Nephron (organoid): Measurements from ENCODE around the gene PLCB1.

Experiments used
- H3K27ac Mint-ChIP-seq, 3 experiments: 2 replicates each; pipeline ENCODE4 v1.8.0; 2020; ENCODE audit warnings: mixed read lengths in 3 of 3, mild to moderate bottlenecking in 2 of 3, moderate library complexity in 1 of 3
- H3K27me3 Mint-ChIP-seq: 2 replicates; pipeline ENCODE4 v1.8.0; 2021; ENCODE audit warnings: low read depth, mild to moderate bottlenecking, moderate library complexity, mixed read lengths
- H3K36me3 Mint-ChIP-seq: 2 replicates; pipeline ENCODE4 v1.8.0; 2020; ENCODE audit warnings: low read depth, mixed read lengths
- H3K4me1 Mint-ChIP-seq: 2 replicates; pipeline ENCODE4 v1.8.0; 2020; ENCODE audit warnings: mixed read lengths
- H3K4me3 Mint-ChIP-seq, 3 experiments: 2 replicates each; pipeline ENCODE4 v1.8.0; 2020; ENCODE audit warnings: mild to moderate bottlenecking in 3 of 3, mixed read lengths in 3 of 3, moderate library complexity in 2 of 3
- H3K9me3 Mint-ChIP-seq: 2 replicates; pipeline ENCODE4 v1.8.0; 2020; ENCODE audit warnings: mixed read lengths
- CTCF ChIP-seq, 3 experiments: fragments of 200-600 bp; sonication (generic); IDR thresholded peaks; one replicate each; pipeline ENCODE4 v1.5.0; 2021; ENCODE audit warnings: antibody characterized with exemption in 3 of 3; ENCODE audit not compliant: unreplicated experiment in 3 of 3

Gene PLCB1

GRCh38 chr20:8213831-8214587, 81.9 kb downstream of the PLCB1 start:
- peaks cover 3% of the 10 kb centered on the region for H3K9me3 Mint-ChIP-seq
- no peak for TF ChIP-seq CTCF (IDR thresholded peaks at IDR 0.05; ENCODE audit: unreplicated experiment in 3 of 3)
- H3K4me3 Mint-ChIP-seq: no peak overlapping the region
- H3K36me3 Mint-ChIP-seq: no peaks in the 10 kb centered on the region
- H3K27ac Mint-ChIP-seq: peak overlapping the region; percentile 81 to 84 (median 83)
- H3K4me1 Mint-ChIP-seq: peaks cover 57% of the 10 kb centered on the region
- peaks cover 11% of the 10 kb centered on the region for H3K27me3 Mint-ChIP-seq

GRCh38 chr20:8215361-8215781, 83.3 kb downstream of the PLCB1 start:
- Mint-ChIP-seq H3K36me3 (no peaks in the 10 kb centered on the region), H3K4me3 (peak overlapping the region in 2 of 3 experiments; percentile 11 to 15), H3K9me3 (peaks cover 3% of the 10 kb centered on the region), H3K27ac (peak overlapping the region; percentile 81 to 84 (median 83)), H3K27me3 (peaks cover 11% of the 10 kb centered on the region), H3K4me1 (peaks cover 48% of the 10 kb centered on the region)
- TF ChIP-seq CTCF (IDR thresholded peaks at IDR 0.05; ENCODE audit: unreplicated experiment in 3 of 3): no peak

GRCh38 chr20:8216375-8217200, 84.5 kb downstream of the PLCB1 start:
- H3K27me3 Mint-ChIP-seq: peaks cover 11% of the 10 kb centered on the region
- TF ChIP-seq CTCF (IDR thresholded peaks at IDR 0.05; ENCODE audit: unreplicated experiment in 3 of 3): no peak
- H3K4me3 Mint-ChIP-seq: no peak overlapping the region
- H3K36me3 Mint-ChIP-seq: no peaks in the 10 kb centered on the region
- peak overlapping the region; percentile 81 to 84 (median 83) for H3K27ac Mint-ChIP-seq
- H3K9me3 Mint-ChIP-seq: peaks cover 3% of the 10 kb centered on the region
- H3K4me1 Mint-ChIP-seq: peaks cover 43% of the 10 kb centered on the region

GRCh38 chr20:8218861-8219260, 86.8 kb downstream of the PLCB1 start:
- Mint-ChIP-seq H3K4me3 (no peak overlapping the region), H3K9me3 (peaks cover 9% of the 10 kb centered on the region), H3K36me3 (no peaks in the 10 kb centered on the region), H3K4me1 (peaks cover 39% of the 10 kb centered on the region), H3K27me3 (peaks cover 11% of the 10 kb centered on the region), H3K27ac (no peak overlapping the region)
- TF ChIP-seq CTCF (IDR thresholded peaks at IDR 0.05; ENCODE audit: unreplicated experiment in 3 of 3): no peak

- H3K9me3 Mint-ChIP-seq: peaks cover 9% of the 10 kb centered on the region
- peaks cover 11% of the 10 kb centered on the region for H3K27me3 Mint-ChIP-seq
- no peak for TF ChIP-seq CTCF (IDR thresholded peaks at IDR 0.05; ENCODE audit: unreplicated experiment in 3 of 3)
- H3K36me3 Mint-ChIP-seq: no peaks in the 10 kb centered on the region
- peaks cover 33% of the 10 kb centered on the region for H3K4me1 Mint-ChIP-seq
- H3K4me3 Mint-ChIP-seq: no peak overlapping the region
- H3K27ac Mint-ChIP-seq: no peak overlapping the region
These were observed 87.3 kb downstream of the PLCB1 start for GRCh38 chr20:8219403-8219802.
